GM12892 (cell line): ENCODE data around the gene CCDC27.

Source experiments
- DNase-seq: peaks from one replicate; pipeline ENCODE4 v3.0.0; 2011; ENCODE audit not compliant: insufficient read length
- FAIRE-seq: peaks from 2 replicates; lab custom pipeline; 2011; peaks lifted over from hg19 to GRCh38; lab: Jason Lieb, UNC
- POLR2A ChIP-seq: IDR thresholded peaks from 2 replicates; pipeline ENCODE4 v1.6.1; 2011; ENCODE audit warnings: low read depth, low read length, control low read depth
- POLR2AphosphoS5 ChIP-seq: IDR thresholded peaks from 2 replicates; pipeline ENCODE4 v1.6.1; 2011; ENCODE audit warnings: low read depth, low read length, control low read depth
- TAF1 ChIP-seq: IDR thresholded peaks from 2 replicates; pipeline ENCODE4 v1.6.1; 2011; ENCODE audit warnings: low read depth, mild to moderate bottlenecking, control low read depth, low read length, borderline replicate concordance

The CCDC27 gene

DNA sequence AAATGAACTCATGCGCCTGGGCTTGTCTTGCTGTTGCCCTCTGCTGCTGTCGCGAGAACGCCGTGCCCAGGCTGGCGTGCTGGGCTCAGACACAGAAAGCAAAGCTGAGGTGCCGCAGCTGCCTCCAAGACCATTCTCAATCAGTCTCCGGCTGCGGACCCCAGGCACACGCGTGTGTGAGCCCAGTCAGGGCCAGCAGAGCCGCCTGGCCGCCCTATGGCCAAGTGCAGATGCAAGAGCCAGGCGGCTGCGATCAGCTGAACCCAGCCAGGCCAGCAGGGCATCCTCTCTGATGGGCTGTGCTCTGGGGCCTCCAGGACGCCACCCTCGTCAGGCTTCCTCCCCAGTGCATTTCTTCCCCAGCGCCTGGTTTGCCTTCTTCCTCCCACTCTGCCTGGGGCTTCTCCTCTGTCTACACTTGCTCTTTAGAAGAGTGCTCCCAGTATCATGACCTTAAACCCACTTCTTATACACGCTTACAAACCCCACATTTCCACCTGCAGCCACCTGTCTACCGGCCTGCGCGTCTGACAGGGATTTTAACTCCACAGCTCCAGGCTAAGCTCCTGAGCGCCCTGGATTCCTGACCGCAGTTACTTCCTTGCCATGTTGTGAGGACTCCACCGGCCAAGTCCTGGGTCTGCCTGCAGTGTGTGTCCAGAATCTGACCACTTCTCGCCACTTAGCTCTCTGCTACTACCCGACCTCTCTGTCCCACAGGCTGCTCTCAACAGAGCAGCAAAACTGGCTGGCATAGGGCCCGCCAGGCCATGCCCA is 65.8 kb downstream of the CCDC27 start:
- TF ChIP-seq TAF1 (no peak), POLR2AphosphoS5 (no peak), POLR2A (no peak)
- FAIRE-seq (no peak), DNase-seq (no peak)

DNA sequence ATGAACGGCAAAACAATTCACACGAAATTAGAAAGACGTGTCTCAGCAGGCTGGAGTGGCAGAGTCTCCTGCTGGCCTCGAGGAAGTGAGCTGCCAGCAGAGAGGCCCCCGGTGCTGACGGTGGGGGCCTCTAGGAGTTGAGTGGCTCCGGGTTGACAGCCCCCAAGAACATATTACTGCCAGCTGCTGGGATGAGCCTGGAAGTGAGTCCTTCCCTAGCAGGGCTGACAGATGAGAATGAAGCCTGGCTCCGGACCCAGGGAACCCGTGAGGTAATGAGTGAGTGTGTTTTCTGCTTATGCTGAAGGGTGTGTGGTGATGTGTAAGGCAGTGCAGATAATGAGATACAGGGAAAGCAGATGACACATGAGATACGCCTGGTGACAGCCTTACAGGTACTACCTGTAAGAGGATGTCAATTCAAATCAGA is 67.5 kb downstream of the CCDC27 start:
- FAIRE-seq = no peak

DNA sequence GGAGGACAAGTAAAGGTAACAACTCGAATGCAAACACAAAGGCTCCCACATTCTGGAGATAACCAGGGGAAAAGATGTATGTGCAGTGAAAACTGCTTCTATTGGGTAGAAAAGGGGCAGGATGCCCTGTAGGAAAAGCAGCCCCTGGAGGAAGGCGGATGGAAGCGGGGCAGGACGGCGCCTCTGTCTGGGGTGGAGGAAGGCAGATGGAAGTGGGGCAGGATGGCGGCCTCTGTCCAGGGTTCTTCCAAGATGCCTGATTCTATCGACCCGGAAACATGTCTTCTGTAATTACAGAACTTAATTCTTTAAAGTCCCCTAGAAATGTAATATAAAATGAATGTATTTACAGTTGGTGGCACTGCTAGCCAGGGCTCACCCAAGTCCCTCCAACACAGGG is 68.1 kb downstream of the CCDC27 start:
- DNase-seq (no peak), FAIRE-seq (no peak)
- no peak for TF ChIP-seq POLR2A
- TF ChIP-seq POLR2AphosphoS5 = no peak
- no peak for TF ChIP-seq TAF1

More for the DNA sequence above, 67.5 kb downstream of the CCDC27 start:
- TF ChIP-seq POLR2A (no peak), POLR2AphosphoS5 (no peak), TAF1 (no peak)
- no peak for DNase-seq

DNA sequence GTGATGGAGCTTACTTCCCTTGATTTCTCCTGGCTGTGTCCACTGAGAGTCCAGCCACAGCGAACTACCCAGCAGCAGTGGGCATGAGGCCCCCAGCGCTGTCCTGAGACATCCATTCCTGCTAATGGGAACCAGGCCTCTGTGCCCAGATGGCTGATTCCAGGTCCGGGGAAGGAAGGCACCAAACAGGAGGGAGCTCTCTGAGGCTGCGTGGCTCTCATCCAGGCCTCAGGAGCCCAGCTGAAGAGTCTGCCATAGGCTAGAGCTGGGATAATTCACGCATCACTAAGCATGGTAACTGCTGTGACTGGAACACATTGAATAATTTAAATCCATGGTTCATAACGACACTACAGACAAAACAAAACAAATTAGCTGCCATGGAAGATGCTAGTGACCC is 68.8 kb downstream of the CCDC27 start:
- no peak for DNase-seq
- no peak for FAIRE-seq
- TF ChIP-seq TAF1 (no peak), POLR2A (no peak)
